ENCODE measurements around the gene SLC34A1. TPM values are rescaled to one million over a fixed set of nuclear protein-coding genes. Genes with fewer than 3 reads are reported as not detected.
"Not testable (repeated sequence)": the region's sequence is repeated elsewhere in the genome, so short reads cannot be mapped to it uniquely, and the experiment has no call there.

The SLC34A1 gene
- total and polyA plus RNA-seq, 9 donors: not detected

GRCh38 chr5:177372034-177372896, 12.0 kb upstream of the SLC34A1 start:
- Histone ChIP-seq H3K36me3 (no peaks in the 10 kb centered on the region), H3K9me3 (no peaks in the 10 kb centered on the region), H3K27me3 (no peaks in the 10 kb centered on the region), H3K4me3 (no peak overlapping the region), H3K4me1 (ENCODE audit: insufficient read depth) (peaks cover 5% of the 10 kb centered on the region), H3K27ac (no peak overlapping the region)
- no peak for TF ChIP-seq CTCF (IDR thresholded peaks at IDR 0.05)
- no peak for TF ChIP-seq EP300 (IDR thresholded peaks at IDR 0.05)
- TF ChIP-seq POLR2A (IDR thresholded peaks at IDR 0.05): no peak
- WGBS, 3 donors: 88 to 95% (median 91%) methylated on average over 12 of the region's 12 CpGs
- intact Hi-C loops (cut with DNase I): no loop called here
- DNase-seq: no peak

DNA sequence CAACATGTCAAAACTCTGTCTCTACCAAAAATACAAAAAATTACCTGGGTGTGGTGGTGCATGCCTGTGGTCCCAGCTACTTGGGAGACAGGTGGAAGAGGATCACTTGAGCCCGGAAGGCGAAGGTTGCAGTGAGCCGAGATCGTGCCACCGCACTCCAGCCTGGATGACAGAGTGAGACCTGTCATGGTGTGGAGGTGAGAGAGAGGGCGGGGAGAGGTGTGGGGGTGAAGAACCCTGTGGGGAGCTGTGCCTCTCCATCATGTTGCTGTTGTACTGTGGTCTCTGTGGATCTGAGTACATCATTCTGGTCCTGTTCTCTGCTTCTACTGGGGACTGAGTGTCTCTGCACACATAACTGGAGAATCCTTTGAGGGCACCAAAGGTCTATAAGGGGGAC, 11.3 kb upstream of the SLC34A1 start:
- no peak overlapping the region for H3K4me3 ChIP-seq
- no peak overlapping the region for H3K27ac ChIP-seq
- DNase-seq: no peak
- intact Hi-C loops (cut with DNase I): no loop called here
- WGBS, 3 donors: 89 to 98% (median 93%) methylated on average over 6 of the region's 6 CpGs
- no peaks in the 10 kb centered on the region for H3K27me3 ChIP-seq
- no peaks in the 10 kb centered on the region for H3K36me3 ChIP-seq
- H3K9me3 ChIP-seq: no peaks in the 10 kb centered on the region
- no peak for TF ChIP-seq CTCF (IDR thresholded peaks at IDR 0.05)
- TF ChIP-seq EP300 (IDR thresholded peaks at IDR 0.05): no peak
- no peak for TF ChIP-seq POLR2A (IDR thresholded peaks at IDR 0.05)
- peaks cover 4% of the 10 kb centered on the region for H3K4me1 ChIP-seq (ENCODE audit: insufficient read depth)

DNA sequence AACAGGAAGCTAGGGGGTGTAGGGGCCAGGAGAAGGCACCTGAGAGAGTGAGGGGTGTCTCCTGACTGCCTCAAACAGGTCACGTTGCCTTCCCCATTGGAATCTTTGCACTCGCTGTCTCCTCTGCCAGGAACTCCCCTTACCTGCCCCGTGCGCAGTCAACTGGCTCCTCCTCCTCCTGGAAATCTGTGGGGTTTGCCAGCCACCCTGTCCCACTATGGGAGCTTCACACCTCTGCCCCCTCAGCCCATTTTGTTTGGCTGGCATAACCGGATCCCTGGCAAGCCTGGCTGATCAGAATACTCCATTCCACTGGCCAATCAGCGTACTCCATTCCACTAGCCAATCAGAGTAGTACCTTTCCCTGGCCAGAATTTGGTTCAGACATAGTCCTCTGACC, 10.4 kb upstream of the SLC34A1 start:
- DNase-seq: no peak
- H3K9me3 ChIP-seq: no peaks in the 10 kb centered on the region
- intact Hi-C loops (cut with DNase I): no loop called here
- H3K36me3 ChIP-seq: no peaks in the 10 kb centered on the region
- H3K4me3 ChIP-seq: no peak overlapping the region
- H3K4me1 ChIP-seq (ENCODE audit: insufficient read depth): peaks cover 4% of the 10 kb centered on the region
- no peak overlapping the region for H3K27ac ChIP-seq
- TF ChIP-seq CTCF (IDR thresholded peaks at IDR 0.05): no peak
- TF ChIP-seq POLR2A (IDR thresholded peaks at IDR 0.05): no peak
- no peak for TF ChIP-seq EP300 (IDR thresholded peaks at IDR 0.05)
- WGBS, 3 donors: 45 to 57% (median 50%) methylated on average over 6 of the region's 6 CpGs
- H3K27me3 ChIP-seq: no peaks in the 10 kb centered on the region

GRCh38 chr5:177374211-177374610, 10.0 kb upstream of the SLC34A1 start:
- WGBS, 3 donors: 63 to 67% (median 66%) methylated on average over 5 of the region's 5 CpGs
- TF ChIP-seq CTCF (IDR thresholded peaks at IDR 0.05): no peak
- no peak for TF ChIP-seq EP300 (IDR thresholded peaks at IDR 0.05)
- TF ChIP-seq POLR2A (IDR thresholded peaks at IDR 0.05): no peak
- Histone ChIP-seq H3K27me3 (no peaks in the 10 kb centered on the region), H3K9me3 (no peaks in the 10 kb centered on the region), H3K4me1 (ENCODE audit: insufficient read depth) (peaks cover 4% of the 10 kb centered on the region), H3K27ac (no peak overlapping the region), H3K4me3 (no peak overlapping the region), H3K36me3 (no peaks in the 10 kb centered on the region)
- intact Hi-C loops (cut with DNase I): no loop called here
- no peak for DNase-seq

DNA sequence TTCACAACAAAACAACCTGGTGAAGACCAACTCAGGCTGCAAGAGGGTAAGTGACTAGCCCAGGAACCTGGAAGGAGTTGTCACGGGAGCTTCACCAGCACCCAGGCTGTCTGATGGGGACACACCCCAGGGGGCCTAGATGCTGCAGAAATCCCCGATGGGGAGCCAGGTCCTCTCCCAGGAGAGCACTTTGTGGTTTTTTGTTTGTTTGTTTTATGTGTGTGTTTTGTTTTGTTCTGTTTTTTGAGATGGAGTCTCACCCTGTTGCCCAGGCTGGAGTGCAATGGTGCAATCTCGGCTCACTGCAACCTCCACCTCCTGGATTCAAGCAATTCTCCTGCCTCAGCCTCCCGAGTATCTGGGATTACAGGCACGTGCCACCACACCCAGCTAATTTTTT, 8.7 kb upstream of the SLC34A1 start:
- DNase-seq; H3K9me3 ChIP-seq; H3K4me1 ChIP-seq (ENCODE audit: insufficient read depth); H3K27me3 ChIP-seq; H3K4me3 ChIP-seq; H3K27ac ChIP-seq; intact Hi-C loops (cut with DNase I); H3K36me3 ChIP-seq: not testable (repeated sequence)
- WGBS, 3 donors: 75 to 77% (median 76%) methylated on average over 5 of the region's 5 CpGs
